Endodermal cell (in vitro differentiated cells): Measurements from ENCODE around the gene ACOT8. TPM values are rescaled to one million over a fixed set of nuclear protein-coding genes. Genes with fewer than 3 reads are reported as not detected.

Source experiments
- DNase-seq: peaks from one replicate; pipeline ENCODE4 v3.0.0-alpha.2; 2017
- H3K27ac ChIP-seq: 2 replicates; pipeline ENCODE4 v1.5.1; 2013; ENCODE audit warnings: mild to moderate bottlenecking, low read depth, low read length, moderate library complexity
- H3K27me3 ChIP-seq: 2 replicates; pipeline ENCODE4 v1.6.1; 2013; ENCODE audit warnings: mild to moderate bottlenecking, low read length, moderate library complexity; ENCODE audit not compliant: insufficient read depth, control insufficient read depth, poor library complexity, severe bottlenecking
- H3K36me3 ChIP-seq: 2 replicates; pipeline ENCODE4 v1.7.0; 2013; ENCODE audit warnings: mild to moderate bottlenecking, low read length, moderate library complexity; ENCODE audit not compliant: control insufficient read depth, insufficient read depth
- H3K4me1 ChIP-seq: one replicate; pipeline ENCODE4 v1.7.0; 2013; ENCODE audit warnings: low read length; ENCODE audit not compliant: control insufficient read depth, insufficient read depth
- H3K4me3 ChIP-seq: 2 replicates; pipeline ENCODE4 v1.5.1; 2013; ENCODE audit warnings: mild to moderate bottlenecking, low read length, moderate library complexity
- H3K9ac ChIP-seq: 2 replicates; pipeline ENCODE4 v1.6.1; 2013; ENCODE audit warnings: mild to moderate bottlenecking, low read length, moderate library complexity; ENCODE audit not compliant: poor library complexity, severe bottlenecking; ENCODE audit errors: extremely low read depth
- H3K9me3 ChIP-seq: 2 replicates; pipeline ENCODE4 v1.6.1; 2013; ENCODE audit warnings: mild to moderate bottlenecking, low read length, moderate library complexity; ENCODE audit not compliant: control insufficient read depth
- H3K27ac Mint-ChIP-seq: 2 replicates; pipeline ENCODE4 v1.8.0; 2020; ENCODE audit warnings: mixed read lengths
- H3K27me3 Mint-ChIP-seq: 2 replicates; pipeline ENCODE4 v1.8.0; 2021; ENCODE audit warnings: mild to moderate bottlenecking, mixed read lengths; ENCODE audit not compliant: insufficient read depth
- H3K36me3 Mint-ChIP-seq: 2 replicates; pipeline ENCODE4 v1.8.0; 2020; ENCODE audit warnings: low read depth, mixed read lengths
- H3K4me1 Mint-ChIP-seq: 2 replicates; pipeline ENCODE4 v1.8.0; 2020; ENCODE audit warnings: mixed read lengths
- H3K4me3 Mint-ChIP-seq: 2 replicates; pipeline ENCODE4 v1.8.0; 2020; ENCODE audit warnings: mild to moderate bottlenecking, moderate library complexity, mixed read lengths
- H3K9me3 Mint-ChIP-seq: 2 replicates; pipeline ENCODE4 v1.8.0; 2020; ENCODE audit warnings: mild to moderate bottlenecking, mixed read lengths
- WGBS, 2 experiments: methylation state at CpG; one replicate each; pipeline versions ENCODE4 v1.1.5 to v1.1.7; 2013; ENCODE audit warnings: missing lambda C conversion rate in 2 of 2, mixed read lengths in 1 of 2; ENCODE audit not compliant: insufficient coverage in 1 of 2, insufficient read length in 1 of 2; 5-methylcytosine and 5-hydroxymethylcytosine counted together
- total RNA-seq, 2 donors: library from RNA; stranded (reverse); fragmentation: NEBNext Ultra II Directional in 1 of 2; extraction: Animal tissue kit (Norgen Biotek cat#: 25700) in 1 of 2; gene quantifications; 2 replicates in 1 of 2; 3 replicates in 1 of 2; pipeline ENCODE4 v1.2.1, GENCODE V29; 2021
- TF ChIP-seq, protein P1 (sequence below): fragments of 200-600 bp; sonication (generic); conservative IDR thresholded peaks from 2 replicates; pipeline ENCODE4 v1.5.0; 2021; ENCODE audit warnings: antibody characterized with exemption, mild to moderate bottlenecking

The ACOT8 gene
- total RNA-seq, 2 donors from 2014 or later = 24.3 to 27.9 TPM

DNA sequence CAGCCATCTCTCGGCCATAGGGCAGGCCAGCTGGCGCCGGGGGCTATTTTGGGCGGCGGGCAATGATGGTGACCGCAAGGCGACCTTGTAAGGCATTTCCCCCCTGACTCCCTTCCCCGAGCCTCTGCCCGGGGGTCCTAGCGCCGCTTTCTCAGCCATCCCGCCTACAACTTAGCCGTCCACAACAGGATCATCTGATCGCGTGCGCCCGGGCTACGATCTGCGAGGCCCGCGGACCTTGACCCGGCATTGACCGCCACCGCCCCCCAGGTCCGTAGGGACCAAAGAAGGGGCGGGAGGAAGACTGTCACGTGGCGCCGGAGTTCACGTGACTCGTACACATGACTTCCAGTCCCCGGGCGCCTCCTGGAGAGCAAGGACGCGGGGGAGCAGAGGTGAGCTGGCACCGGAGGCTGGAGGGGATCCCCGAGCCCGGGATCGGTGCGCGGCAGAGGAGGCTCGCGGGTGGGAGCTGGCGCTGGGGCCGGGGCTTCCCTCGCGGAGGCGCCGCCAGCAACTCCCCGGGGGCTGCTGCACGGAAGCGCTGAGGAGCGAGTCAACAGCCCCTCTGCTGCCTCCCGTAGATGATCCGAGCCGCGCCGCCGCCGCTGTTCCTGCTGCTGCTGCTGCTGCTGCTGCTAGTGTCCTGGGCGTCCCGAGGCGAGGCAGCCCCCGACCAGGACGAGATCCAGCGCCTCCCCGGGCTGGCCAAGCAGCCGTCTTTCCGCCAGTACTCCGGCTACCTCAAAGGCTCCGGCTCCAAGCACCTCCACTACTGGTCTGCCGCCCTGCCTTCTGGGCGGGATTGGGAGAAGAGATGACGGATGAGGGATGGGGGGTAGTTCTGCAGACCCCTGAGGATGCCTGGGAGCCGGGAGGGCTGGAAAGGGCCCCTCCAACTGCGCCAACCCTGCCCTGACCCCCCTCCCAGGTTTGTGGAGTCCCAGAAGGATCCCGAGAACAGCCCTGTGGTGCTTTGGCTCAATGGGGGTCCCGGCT lies 34.1 kb upstream of the ACOT8 start, which contains the start of the genes CTSA and NEURL2:
TSS of gene CTSA (plus strand) at position 351 of the 999 bp plus-strand sequence. CDS start at position 585, 234 bp downstream.
TSS of gene NEURL2 (minus strand) at position 224 of the 999 bp plus-strand sequence. CDS start at position 7, 217 bp downstream.
- peak within 1 kb of the TSS; percentile 89 for H3K27ac Mint-ChIP-seq
- peaks cover 19% of the 10 kb centered on the region for H3K36me3 Mint-ChIP-seq
- peaks cover 25% of the 10 kb centered on the region for H3K36me3 ChIP-seq
- no peaks in the 10 kb centered on the region for H3K27me3 ChIP-seq
- H3K4me3 Mint-ChIP-seq = peak within 1 kb of the TSS; percentile 77
- peak within 1 kb of the TSS; percentile 88 for H3K4me3 ChIP-seq
- no peaks in the 10 kb centered on the region for H3K9me3 ChIP-seq
- H3K4me1 Mint-ChIP-seq = peaks cover 4% of the 10 kb centered on the region
- peak within 1 kb of the TSS; percentile 62 for H3K9ac ChIP-seq
- peak; percentile 95 for DNase-seq
- no peaks in the 10 kb centered on the region for H3K9me3 Mint-ChIP-seq
- no peaks in the 10 kb centered on the region for H3K27me3 Mint-ChIP-seq
- TF ChIP-seq, protein P1, sequence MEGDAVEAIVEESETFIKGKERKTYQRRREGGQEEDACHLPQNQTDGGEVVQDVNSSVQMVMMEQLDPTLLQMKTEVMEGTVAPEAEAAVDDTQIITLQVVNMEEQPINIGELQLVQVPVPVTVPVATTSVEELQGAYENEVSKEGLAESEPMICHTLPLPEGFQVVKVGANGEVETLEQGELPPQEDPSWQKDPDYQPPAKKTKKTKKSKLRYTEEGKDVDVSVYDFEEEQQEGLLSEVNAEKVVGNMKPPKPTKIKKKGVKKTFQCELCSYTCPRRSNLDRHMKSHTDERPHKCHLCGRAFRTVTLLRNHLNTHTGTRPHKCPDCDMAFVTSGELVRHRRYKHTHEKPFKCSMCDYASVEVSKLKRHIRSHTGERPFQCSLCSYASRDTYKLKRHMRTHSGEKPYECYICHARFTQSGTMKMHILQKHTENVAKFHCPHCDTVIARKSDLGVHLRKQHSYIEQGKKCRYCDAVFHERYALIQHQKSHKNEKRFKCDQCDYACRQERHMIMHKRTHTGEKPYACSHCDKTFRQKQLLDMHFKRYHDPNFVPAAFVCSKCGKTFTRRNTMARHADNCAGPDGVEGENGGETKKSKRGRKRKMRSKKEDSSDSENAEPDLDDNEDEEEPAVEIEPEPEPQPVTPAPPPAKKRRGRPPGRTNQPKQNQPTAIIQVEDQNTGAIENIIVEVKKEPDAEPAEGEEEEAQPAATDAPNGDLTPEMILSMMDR = no peak
- WGBS, 2 experiments = 2% methylated on average over 34 to 78 of the region's 78 CpGs
- H3K4me1 ChIP-seq = no peaks in the 10 kb centered on the region
- no peak within 1 kb of the TSS for H3K27ac ChIP-seq

DNA sequence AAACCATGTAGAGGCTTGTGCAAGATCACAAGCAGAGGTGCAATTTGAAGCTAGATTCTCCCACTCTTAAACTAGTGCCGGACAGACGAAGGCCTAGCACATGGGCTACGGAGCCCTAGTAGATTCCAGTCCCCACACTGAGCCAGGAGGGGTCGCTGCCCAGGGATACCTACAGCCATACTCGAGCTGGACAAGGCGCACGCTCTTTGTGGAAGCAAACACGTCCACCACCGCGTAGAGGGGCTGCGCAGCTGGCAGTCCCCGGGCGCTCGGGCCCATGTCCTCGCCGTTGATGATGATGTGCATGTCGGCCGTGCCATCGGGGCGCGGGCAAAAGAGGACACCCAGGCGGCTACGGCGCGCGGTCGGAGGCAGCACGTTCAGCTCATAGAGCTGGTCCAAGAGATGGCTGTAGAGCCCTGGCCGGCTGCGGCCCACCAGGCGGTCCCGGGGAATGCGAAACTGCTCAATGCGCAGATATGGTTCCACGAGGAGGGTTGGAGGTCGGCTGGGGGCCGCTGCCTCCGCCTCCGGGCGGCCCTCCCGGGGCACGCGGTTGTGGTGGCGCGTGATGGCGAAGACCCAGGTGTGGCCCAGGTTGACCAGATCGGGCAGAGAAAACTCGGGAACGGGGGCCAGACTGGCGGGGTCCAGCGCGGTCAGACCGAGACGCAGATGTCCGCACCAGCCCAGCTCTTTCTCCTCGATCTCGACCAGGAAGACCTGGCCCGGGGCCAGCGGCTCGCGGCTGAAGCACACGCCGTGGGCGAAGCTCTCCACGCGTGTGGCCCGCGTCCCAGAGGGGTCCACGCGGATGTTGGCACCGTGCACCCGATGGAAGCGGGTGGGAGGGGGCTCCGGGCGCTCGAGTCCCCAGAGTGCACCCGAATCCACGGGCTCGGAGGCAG lies 33.1 kb upstream of the ACOT8 start:
- Histone ChIP-seq H3K4me1 (no peaks in the 10 kb centered on the region), H3K9me3 (no peaks in the 10 kb centered on the region), H3K4me3 (peak overlapping the region; percentile 88), H3K27me3 (no peaks in the 10 kb centered on the region), H3K27ac (no peak overlapping the region), H3K36me3 (peaks cover 25% of the 10 kb centered on the region), H3K9ac (peak overlapping the region; percentile 62)
- no peaks in the 10 kb centered on the region for H3K27me3 Mint-ChIP-seq
- H3K9me3 Mint-ChIP-seq = no peaks in the 10 kb centered on the region
- 3 to 6% methylated on average over 40 to 79 of the region's 79 CpGs for WGBS, 2 experiments
- peaks cover 4% of the 10 kb centered on the region for H3K4me1 Mint-ChIP-seq
- peak overlapping the region; percentile 77 for H3K4me3 Mint-ChIP-seq
- H3K27ac Mint-ChIP-seq = peak overlapping the region; percentile 89
- DNase-seq = peak; percentile 96
- peaks cover 16% of the 10 kb centered on the region for H3K36me3 Mint-ChIP-seq
- TF ChIP-seq, protein P1 = peak; percentile 90

DNA sequence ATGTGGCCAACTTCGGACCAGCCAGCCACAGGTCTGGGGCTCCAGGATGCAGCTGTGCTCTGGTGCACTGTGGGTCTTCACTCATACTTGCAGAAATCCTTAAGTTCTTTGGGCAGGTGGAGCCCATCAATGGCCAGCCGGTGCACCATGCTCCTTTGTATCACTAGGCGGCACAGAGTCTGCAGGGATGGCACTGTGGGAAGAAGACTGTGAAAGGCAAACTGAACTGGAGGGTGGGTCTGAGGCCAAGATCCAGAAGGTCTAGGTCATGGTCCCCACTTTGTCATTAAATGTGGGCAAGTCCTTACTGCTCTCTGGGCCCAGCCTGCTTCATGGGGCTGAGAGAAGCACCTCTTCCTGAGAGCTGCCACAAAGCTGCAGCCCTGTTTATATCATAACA lies 31.5 kb upstream of the ACOT8 start:
- Histone ChIP-seq H3K9ac (no peak overlapping the region), H3K27ac (no peak overlapping the region), H3K9me3 (no peaks in the 10 kb centered on the region), H3K4me1 (no peaks in the 10 kb centered on the region), H3K36me3 (peaks cover 22% of the 10 kb centered on the region), H3K27me3 (no peaks in the 10 kb centered on the region), H3K4me3 (no peak overlapping the region)
- no peak for DNase-seq
- 92% methylated on average over 2 to 3 of the region's 3 CpGs for WGBS, 2 experiments
- Mint-ChIP-seq H3K27ac (no peak overlapping the region), H3K9me3 (no peaks in the 10 kb centered on the region), H3K4me3 (no peak overlapping the region), H3K4me1 (peaks cover 4% of the 10 kb centered on the region), H3K36me3 (peaks cover 17% of the 10 kb centered on the region), H3K27me3 (no peaks in the 10 kb centered on the region)
- TF ChIP-seq, protein P1 = no peak
